Lower leg skin (tissue), 4 donors: ENCODE results near the gene RLF. TPM values are rescaled to one million over a fixed set of nuclear protein-coding genes. Genes with fewer than 3 reads are reported as not detected.

Source experiments
- DNase-seq, 2 donors: peaks; one replicate each; pipeline ENCODE4 v3.0.0-alpha.2; 2019; ENCODE audit warnings: low spot score in 2 of 2
- H3K4me3 ChIP-seq: fragments of 200-600 bp; sonication (generic); 2 replicates; pipeline ENCODE4 v1.5.1; 2017; ENCODE audit warnings: mild to moderate bottlenecking, low read depth; ENCODE audit not compliant: poor library complexity, severe bottlenecking
- CTCF ChIP-seq, 3 donors: fragments of 450-650 bp; IDR thresholded peaks; one replicate each; pipeline ENCODE4 v1.5.1; 2016; ENCODE audit warnings: antibody characterized with exemption in 3 of 3, mild to moderate bottlenecking in 3 of 3, moderate library complexity in 2 of 3
- POLR2A ChIP-seq, 2 donors: fragments of 450-650 bp; IDR thresholded peaks; one replicate each; pipeline ENCODE4 v1.6.1; 2016 to 2017; ENCODE audit warnings: antibody characterized with exemption in 2 of 2, mild to moderate bottlenecking in 1 of 2, moderate library complexity in 1 of 2
- WGBS, 2 donors: methylation state at CpG; one replicate each; pipeline ENCODE4 v1.1.5; 2018; 5-methylcytosine and 5-hydroxymethylcytosine counted together
- intact Hi-C: fragments of 100-400 bp; cut with DNase I; formaldehyde crosslinking; loops from one replicate; pipeline ENCODE4 v1.15.0; 2023; ENCODE audit warnings: low total_unique reads
- total RNA-seq, 4 donors: library from RNA; depleted of rRNA; stranded (reverse); fragments of >200 nt; gene quantifications; one replicate each; pipeline ENCODE4 v1.1.0, GENCODE V29; 2016

Gene RLF
- total RNA-seq, 4 donors from 2014 or later = 22.8 to 30.9 (median 25.3) TPM

DNA sequence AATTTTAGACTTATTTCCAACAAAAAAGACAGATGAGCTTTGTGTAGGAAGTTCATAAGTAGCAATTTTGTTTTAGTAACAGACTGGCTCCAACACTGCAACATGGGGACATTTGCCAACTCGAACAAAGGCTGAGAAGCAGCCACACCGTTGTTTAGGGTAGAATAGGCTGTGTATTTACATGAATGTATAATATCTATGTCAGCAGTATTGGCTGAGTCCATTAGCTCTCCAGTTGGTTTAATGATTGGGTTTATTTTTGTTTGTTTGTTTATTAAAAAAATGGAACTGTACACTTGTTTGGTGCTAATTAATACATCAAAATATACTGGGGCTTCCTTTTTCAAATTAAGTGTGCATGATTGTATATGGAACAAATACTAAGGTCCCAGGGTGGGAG lies 79.2 kb downstream of the RLF start:
- H3K4me3 ChIP-seq = no peak overlapping the region
- no peak for DNase-seq
- WGBS, 2 donors = 90 to 91% methylated on average over 2 of the region's 2 CpGs
- no peak for TF ChIP-seq POLR2A (IDR thresholded peaks at IDR 0.05)
- no peak for TF ChIP-seq CTCF (IDR thresholded peaks at IDR 0.05)
- intact Hi-C loops = no loop called here

- intact Hi-C loops = no loop called here
- 75 to 81% methylated on average over 1 of the region's 1 CpG for WGBS, 2 donors
- DNase-seq = no peak
- no peak for TF ChIP-seq POLR2A (IDR thresholded peaks at IDR 0.05)
- no peak for TF ChIP-seq CTCF (IDR thresholded peaks at IDR 0.05)
- no peak overlapping the region for H3K4me3 ChIP-seq
Measured at GRCh38 chr1:40241362-40241761, 80.2 kb downstream of the RLF start.

DNA sequence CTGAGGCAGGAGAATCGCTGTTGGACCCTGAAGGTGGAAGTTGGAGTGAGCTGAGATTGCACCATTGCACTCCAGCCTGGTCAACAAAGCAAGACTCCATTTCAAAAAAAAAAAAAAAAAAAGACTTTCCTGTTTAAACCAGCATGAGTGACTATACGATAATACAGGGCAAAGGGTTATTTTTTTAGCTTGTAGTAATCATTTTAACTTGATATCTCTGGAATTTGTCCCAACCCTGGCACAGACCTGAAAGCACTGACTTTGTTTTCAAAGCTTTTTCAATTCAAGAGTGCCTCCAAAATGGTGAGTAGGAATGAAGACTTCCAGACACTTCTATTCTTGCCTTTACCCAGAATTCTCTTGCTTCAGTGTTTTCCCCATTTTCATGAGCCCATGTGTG lies 82.2 kb downstream of the RLF start:
- no peak for DNase-seq
- WGBS, 2 donors = 52 to 63% methylated on average over 2 of the region's 2 CpGs
- intact Hi-C loops = no loop called here
- TF ChIP-seq POLR2A (IDR thresholded peaks at IDR 0.05) (no peak), CTCF (IDR thresholded peaks at IDR 0.05) (no peak)
- H3K4me3 ChIP-seq = no peak overlapping the region

- WGBS, 2 donors = 68 to 74% methylated on average over 4 of the region's 4 CpGs
- no peak for TF ChIP-seq POLR2A (IDR thresholded peaks at IDR 0.05)
- no peak for TF ChIP-seq CTCF (IDR thresholded peaks at IDR 0.05)
- no peak for DNase-seq
- intact Hi-C loops = no loop called here
- H3K4me3 ChIP-seq = no peak overlapping the region
Measured at GRCh38 chr1:40244138-40244744, 83.1 kb downstream of the RLF start.

DNA sequence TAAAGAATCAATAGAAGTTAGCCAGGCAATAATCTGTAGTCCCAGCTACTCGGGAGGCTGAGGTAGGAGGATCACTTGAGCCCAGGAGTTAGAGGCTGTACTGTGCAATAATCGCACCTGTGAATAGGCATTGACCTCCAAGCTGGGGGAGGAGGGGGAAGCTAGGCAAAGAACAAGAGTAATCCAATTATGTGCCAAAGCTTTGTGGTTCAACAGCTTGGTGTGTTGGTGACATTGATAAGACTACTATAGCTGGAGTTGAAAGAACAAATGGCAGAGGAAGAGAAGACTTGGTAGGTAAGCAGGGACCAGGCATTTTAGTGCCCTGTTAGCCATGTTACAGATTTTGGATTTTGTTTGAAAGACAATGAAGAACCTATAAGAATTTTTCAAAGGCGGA lies 84.5 kb downstream of the RLF start:
- intact Hi-C loops = no loop called here
- TF ChIP-seq CTCF (IDR thresholded peaks at IDR 0.05) (no peak), POLR2A (IDR thresholded peaks at IDR 0.05) (no peak)
- WGBS, 2 donors = 86 to 88% methylated on average over 3 of the region's 3 CpGs
- H3K4me3 ChIP-seq = no peak overlapping the region
- DNase-seq = no peak

DNA sequence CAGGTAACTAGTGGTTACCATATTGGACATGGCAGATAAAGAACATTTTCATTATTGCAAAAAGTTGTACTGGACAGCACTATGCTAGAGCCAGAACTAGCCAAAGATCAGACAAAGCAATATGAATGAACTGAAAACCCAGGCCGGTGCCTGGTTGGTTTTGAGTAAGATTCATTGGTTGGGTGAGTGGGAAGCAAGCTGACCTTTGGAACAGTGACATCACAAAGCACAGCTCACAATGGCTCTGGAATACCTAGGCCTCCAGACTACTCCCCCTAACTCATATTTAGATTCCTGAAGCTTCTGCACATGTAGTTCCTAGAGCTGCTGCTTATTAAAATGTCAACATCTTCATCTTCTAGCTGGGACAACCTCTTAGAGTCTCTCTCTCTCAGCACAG lies 86.5 kb downstream of the RLF start, which contains the start of gene TMCO2:
Gene TMCO2, plus strand, starts transcription at position 283 of the 400 bp plus-strand sequence. Its CDS starts 57 bp downstream, at position 340.
- DNase-seq = no peak
- WGBS, 2 donors = 91 to 95% methylated on average over 1 of the region's 1 CpG
- intact Hi-C loops = no loop called here
- TF ChIP-seq CTCF (IDR thresholded peaks at IDR 0.05) (no peak), POLR2A (IDR thresholded peaks at IDR 0.05) (no peak)
- H3K4me3 ChIP-seq = no peak within 1 kb of the TSS
